HG03060 (cell line): ENCODE measurements around the gene ADCY9.
"Not testable (repeated sequence)": the region's sequence is repeated elsewhere in the genome, so short reads cannot be mapped to it uniquely, and the experiment has no call there.

Experiments
- ATAC-seq: cut with Tn5 transposase; IDR thresholded peaks from one replicate; pipeline ENCODE4 v1.9.1; 2021; ENCODE audit warnings: low read depth, moderate number of reproducible peaks; ENCODE audit not compliant: unreplicated experiment

Gene ADCY9

GRCh38 chr16:4045561-4045960, 70.7 kb downstream of the ADCY9 start:
- not testable (repeated sequence) for ATAC-seq

GRCh38 chr16:4042581-4042980, 73.7 kb downstream of the ADCY9 start:
- ATAC-seq, result no peak

GRCh38 chr16:4038448-4038847, 77.8 kb downstream of the ADCY9 start:
- ATAC-seq, result no peak

GRCh38 chr16:4036952-4037351, 79.3 kb downstream of the ADCY9 start:
- ATAC-seq, result not testable (repeated sequence)

- ATAC-seq, result no peak
Measured at GRCh38 chr16:4034963-4035362, 81.3 kb downstream of the ADCY9 start.

GRCh38 chr16:4033951-4034350, 82.3 kb downstream of the ADCY9 start:
- no peak for ATAC-seq

- no peak for ATAC-seq
Measured at GRCh38 chr16:4032768-4033167, 83.5 kb downstream of the ADCY9 start.

GRCh38 chr16:4028144-4028543, 88.1 kb downstream of the ADCY9 start:
- no peak for ATAC-seq

GRCh38 chr16:4026854-4027253, 89.4 kb downstream of the ADCY9 start:
- ATAC-seq, result no peak

- ATAC-seq, result no peak
Measured at GRCh38 chr16:4025428-4025827, 90.8 kb downstream of the ADCY9 start.

GRCh38 chr16:4021916-4022315, 94.3 kb downstream of the ADCY9 start:
- ATAC-seq, result no peak

- ATAC-seq, result no peak
Measured at GRCh38 chr16:4021070-4021779, 95.0 kb downstream of the ADCY9 start.

- ATAC-seq, result no peak
Measured at GRCh38 chr16:4019371-4019791, 96.9 kb downstream of the ADCY9 start.

GRCh38 chr16:4018391-4018790, 97.9 kb downstream of the ADCY9 start:
- no peak for ATAC-seq

- no peak for ATAC-seq
Measured at GRCh38 chr16:4017807-4018206, 98.4 kb downstream of the ADCY9 start.

- ATAC-seq, result no peak
Measured at GRCh38 chr16:4016658-4017057, 99.6 kb downstream of the ADCY9 start.

- ATAC-seq, result no peak
Measured at GRCh38 chr16:4016005-4016352, 100.3 kb downstream of the ADCY9 start.

- no peak for ATAC-seq
Measured at GRCh38 chr16:4015275-4016004, 100.8 kb downstream of the ADCY9 start.

- no peak for ATAC-seq
Measured at GRCh38 chr16:4011940-4012629, 104.2 kb downstream of the ADCY9 start.

GRCh38 chr16:4011225-4011939, 104.9 kb downstream of the ADCY9 start:
- no peak for ATAC-seq
